H9 (cell line): ENCODE measurements around the gene ITCH. TPM values are rescaled to one million over a fixed set of nuclear protein-coding genes. Genes with fewer than 3 reads are reported as not detected.

Experiments
- DNase-seq: peaks from one replicate; pipeline ENCODE4 v3.0.0-alpha.2; 2017
- H2AFZ ChIP-seq: one replicate; pipeline ENCODE4 v1.6.1; 2013; ENCODE audit warnings: mild to moderate bottlenecking, low read length, control low read depth, moderate library complexity
- H2AK5ac ChIP-seq: 2 replicates; pipeline ENCODE4 v1.6.1; 2013; ENCODE audit warnings: low read length, control low read depth, mixed read lengths; ENCODE audit not compliant: insufficient read length
- H2BK120ac ChIP-seq: one replicate; pipeline ENCODE4 v1.6.1; 2013; ENCODE audit warnings: low read depth, mild to moderate bottlenecking, low read length, control low read depth, inconsistent platforms; ENCODE audit not compliant: poor library complexity, severe bottlenecking
- H2BK12ac ChIP-seq: 2 replicates; pipeline ENCODE4 v1.6.1; 2013; ENCODE audit warnings: low read length, control low read depth, mixed read lengths, low read depth; ENCODE audit not compliant: insufficient read length
- H2BK15ac ChIP-seq: 2 replicates; pipeline ENCODE4 v1.6.1; 2013; ENCODE audit warnings: low read depth, low read length, control low read depth
- H2BK20ac ChIP-seq: one replicate; pipeline ENCODE4 v1.6.1; 2013; ENCODE audit warnings: low read depth, mild to moderate bottlenecking, low read length, control low read depth, inconsistent platforms; ENCODE audit not compliant: poor library complexity, severe bottlenecking
- H2BK5ac ChIP-seq: 2 replicates; pipeline ENCODE4 v1.6.1; 2013; ENCODE audit warnings: low read length, control low read depth, mixed read lengths; ENCODE audit not compliant: insufficient read length
- H3K14ac ChIP-seq: 2 replicates; pipeline ENCODE4 v1.6.1; 2013; ENCODE audit warnings: low read length, control low read depth; ENCODE audit not compliant: insufficient read depth
- H3K18ac ChIP-seq: 2 replicates; pipeline ENCODE4 v1.6.1; 2013; ENCODE audit warnings: low read depth, mild to moderate bottlenecking, mixed read lengths, low read length, control low read depth; ENCODE audit not compliant: insufficient read length
- H3K23ac ChIP-seq: 2 replicates; pipeline ENCODE4 v1.6.1; 2013; ENCODE audit warnings: low read length, control low read depth, mixed read lengths, low read depth; ENCODE audit not compliant: insufficient read length
- H3K23me2 ChIP-seq: 2 replicates; pipeline ENCODE4 v1.6.1; 2013; ENCODE audit warnings: low read depth, mild to moderate bottlenecking, mixed read lengths, low read length, control low read depth; ENCODE audit not compliant: insufficient read length, poor library complexity, severe bottlenecking
- H3K27ac ChIP-seq: 2 replicates; pipeline ENCODE4 v1.5.1; 2013; ENCODE audit warnings: low read length, control low read depth, mixed read lengths, low read depth; ENCODE audit not compliant: insufficient read length
- H3K27me3 ChIP-seq: 2 replicates; pipeline ENCODE4 v1.6.1; 2013; ENCODE audit warnings: low read length, control low read depth, inconsistent platforms; ENCODE audit not compliant: insufficient read depth
- H3K4ac ChIP-seq: 2 replicates; pipeline ENCODE4 v1.6.1; 2013; ENCODE audit warnings: low read depth, mild to moderate bottlenecking, control low read depth, inconsistent platforms, low read length, moderate library complexity
- H3K4me1 ChIP-seq: 2 replicates; pipeline ENCODE4 v1.6.1; 2013; ENCODE audit warnings: low read length, control low read depth, inconsistent platforms; ENCODE audit not compliant: insufficient read depth
- H3K4me2 ChIP-seq: 2 replicates; pipeline ENCODE4 v1.6.1; 2013; ENCODE audit warnings: low read length, control low read depth, mixed read lengths; ENCODE audit not compliant: insufficient read length, insufficient read depth
- H3K56ac ChIP-seq: 2 replicates; pipeline ENCODE4 v1.6.1; 2013; ENCODE audit warnings: low read depth, mild to moderate bottlenecking, mixed read lengths, low read length, control low read depth; ENCODE audit not compliant: insufficient read length
- H3K79me1 ChIP-seq: 2 replicates; pipeline ENCODE4 v1.6.1; 2013; ENCODE audit warnings: low read depth, mild to moderate bottlenecking, moderate library complexity, low read length, control low read depth, inconsistent platforms; ENCODE audit not compliant: insufficient read depth, poor library complexity, severe bottlenecking
- H3K79me2 ChIP-seq: 2 replicates; pipeline ENCODE4 v1.6.1; 2013; ENCODE audit warnings: low read length, control low read depth, inconsistent platforms; ENCODE audit not compliant: insufficient read depth
- H3K9ac ChIP-seq: 2 replicates; pipeline ENCODE4 v1.6.1; 2013; ENCODE audit warnings: low read length, control low read depth, mixed read lengths; ENCODE audit not compliant: insufficient read length; ENCODE audit errors: extremely low read depth
- H3K9me3 ChIP-seq: one replicate; pipeline ENCODE4 v1.6.1; 2013; ENCODE audit warnings: low read depth, low read length, inconsistent platforms; ENCODE audit not compliant: control insufficient read depth
- H3T11ph ChIP-seq: one replicate; pipeline ENCODE4 v1.6.1; 2013; ENCODE audit warnings: mild to moderate bottlenecking, low read length, control low read depth, inconsistent platforms
- H4K20me1 ChIP-seq: one replicate; pipeline ENCODE4 v1.6.1; 2013; ENCODE audit not compliant: control insufficient read depth, insufficient read length, insufficient read depth
- H4K5ac ChIP-seq: 2 replicates; pipeline ENCODE4 v1.6.1; 2013; ENCODE audit warnings: low read depth, mild to moderate bottlenecking, mixed read lengths, low read length, control low read depth; ENCODE audit not compliant: insufficient read length
- H4K8ac ChIP-seq: replicated peaks from 2 replicates; pipeline ENCODE4 v1.6.1; 2013; ENCODE audit warnings: low read length, control low read depth, mixed read lengths, low read depth; ENCODE audit not compliant: insufficient read length
- H4K91ac ChIP-seq: 2 replicates; pipeline ENCODE4 v1.6.1; 2013; ENCODE audit warnings: low read depth, mild to moderate bottlenecking, moderate library complexity, mixed read lengths, low read length, control low read depth; ENCODE audit not compliant: insufficient read length
- H3K27ac Mint-ChIP-seq, 3 experiments: 2 replicates in 2 of 3; 3 replicates in 1 of 3; pipeline ENCODE4 v1.8.0; 2020 to 2021; ENCODE audit warnings: mixed read lengths in 3 of 3, mild to moderate bottlenecking in 1 of 3, moderate library complexity in 1 of 3
- H3K27me3 Mint-ChIP-seq: 2 replicates; pipeline ENCODE4 v1.8.0; 2021; ENCODE audit warnings: low read depth, mild to moderate bottlenecking, moderate library complexity, mixed read lengths
- H3K36me3 Mint-ChIP-seq, 3 experiments: 2 replicates in 2 of 3; 3 replicates in 1 of 3; pipeline ENCODE4 v1.8.0; 2020 to 2021; ENCODE audit warnings: low read depth in 3 of 3, mixed read lengths in 3 of 3; ENCODE audit not compliant: insufficient read depth in 1 of 3
- H3K4me1 Mint-ChIP-seq, 2 experiments: 2 replicates each; pipeline ENCODE4 v1.8.0; 2020; ENCODE audit warnings: mixed read lengths in 2 of 2
- H3K4me3 Mint-ChIP-seq, 2 experiments: 2 replicates in 1 of 2; 3 replicates in 1 of 2; pipeline ENCODE4 v1.8.0; 2020 to 2021; ENCODE audit warnings: mild to moderate bottlenecking in 2 of 2, mixed read lengths in 2 of 2, moderate library complexity in 1 of 2
- H3K9me3 Mint-ChIP-seq, 2 experiments: 2 replicates in 1 of 2; 3 replicates in 1 of 2; pipeline ENCODE4 v1.8.0; 2020; ENCODE audit warnings: mild to moderate bottlenecking in 2 of 2, mixed read lengths in 2 of 2, moderate library complexity in 1 of 2
- WGBS: extraction: QIAGEN DNeasy Blood & Tissue Kit; methylation state at CpG from one replicate; pipeline ENCODE4 v1.1.7; 2013; ENCODE audit warnings: missing lambda C conversion rate, low lambda C conversion rate, mixed read lengths; ENCODE audit not compliant: insufficient read length; ENCODE audit errors: extremely low coverage; 5-methylcytosine and 5-hydroxymethylcytosine counted together
- total RNA-seq: library from RNA; stranded (reverse); gene quantifications from 2 replicates; pipeline ENCODE4 v1.2.1, GENCODE V29; 2021
- TF ChIP-seq, protein P1 (sequence below): fragments of 200-600 bp; sonication (generic); conservative IDR thresholded peaks from 3 replicates; pipeline ENCODE4 v1.8.0; 2021; ENCODE audit warnings: antibody characterized with exemption, mild to moderate bottlenecking

The ITCH gene
- total RNA-seq, 1 experiment from 2014 or later: 55.9 TPM

DNA sequence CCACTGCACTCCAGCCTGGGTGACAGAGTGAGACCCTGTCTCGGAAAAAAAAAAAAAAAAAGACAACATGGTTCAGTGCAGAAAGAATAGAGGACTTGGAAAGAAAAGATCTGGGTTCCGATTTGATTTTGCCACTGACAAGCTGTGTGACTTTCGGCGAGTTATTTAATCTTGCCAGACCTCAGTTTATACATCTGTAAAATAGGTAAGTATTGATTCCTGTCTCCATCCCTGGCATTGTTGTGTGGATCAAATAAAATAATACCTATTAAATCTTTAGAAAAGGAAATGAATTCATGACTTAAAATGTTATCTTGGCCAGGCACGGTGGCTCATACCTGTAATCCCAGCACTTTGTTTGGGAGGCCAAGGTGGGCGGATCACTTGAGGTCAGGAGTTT is 7.0 kb downstream of the ITCH start:
- Mint-ChIP-seq H3K4me3 (no peak overlapping the region), H3K9me3 (no peaks in the 10 kb centered on the region; a peak in 1 of 5 replicates), H3K4me1 (peaks cover 11 to 12% of the 10 kb centered on the region in 2 experiments), H3K36me3 (peaks cover 35 to 69% (median 50%) of the 10 kb centered on the region in 3 experiments), H3K27ac (no peak overlapping the region), H3K27me3 (no peaks in the 10 kb centered on the region)
- DNase-seq: no peak
- H3K4me1 ChIP-seq: peaks cover 3% of the 10 kb centered on the region; the same call in 1 of the 2 replicates
- no peak overlapping the region for H4K8ac ChIP-seq
- peaks cover 14% of the 10 kb centered on the region; the same call in 1 of the 2 replicates for H3K79me2 ChIP-seq
- no peak overlapping the region for H2BK120ac ChIP-seq
- no peak overlapping the region for H3K18ac ChIP-seq
- no peaks in the 10 kb centered on the region for H4K20me1 ChIP-seq
- H4K91ac ChIP-seq: no peak overlapping the region
- no peak overlapping the region for H3K9ac ChIP-seq
- no peaks in the 10 kb centered on the region for H3K23me2 ChIP-seq
- no peak overlapping the region for H3K4ac ChIP-seq
- H3K27me3 ChIP-seq: no peaks in the 10 kb centered on the region
- no peak overlapping the region for H3K23ac ChIP-seq
- no CpG with 5 or more reads among the region's 6 CpGs for WGBS
- peaks cover 5% of the 10 kb centered on the region for H3K79me1 ChIP-seq
- no peak overlapping the region for H2BK12ac ChIP-seq
- no peak overlapping the region for H2BK5ac ChIP-seq
- H3T11ph ChIP-seq: no peak overlapping the region
- no peak overlapping the region for H3K27ac ChIP-seq
- H2AK5ac ChIP-seq: no peak overlapping the region
- TF ChIP-seq, protein P1, sequence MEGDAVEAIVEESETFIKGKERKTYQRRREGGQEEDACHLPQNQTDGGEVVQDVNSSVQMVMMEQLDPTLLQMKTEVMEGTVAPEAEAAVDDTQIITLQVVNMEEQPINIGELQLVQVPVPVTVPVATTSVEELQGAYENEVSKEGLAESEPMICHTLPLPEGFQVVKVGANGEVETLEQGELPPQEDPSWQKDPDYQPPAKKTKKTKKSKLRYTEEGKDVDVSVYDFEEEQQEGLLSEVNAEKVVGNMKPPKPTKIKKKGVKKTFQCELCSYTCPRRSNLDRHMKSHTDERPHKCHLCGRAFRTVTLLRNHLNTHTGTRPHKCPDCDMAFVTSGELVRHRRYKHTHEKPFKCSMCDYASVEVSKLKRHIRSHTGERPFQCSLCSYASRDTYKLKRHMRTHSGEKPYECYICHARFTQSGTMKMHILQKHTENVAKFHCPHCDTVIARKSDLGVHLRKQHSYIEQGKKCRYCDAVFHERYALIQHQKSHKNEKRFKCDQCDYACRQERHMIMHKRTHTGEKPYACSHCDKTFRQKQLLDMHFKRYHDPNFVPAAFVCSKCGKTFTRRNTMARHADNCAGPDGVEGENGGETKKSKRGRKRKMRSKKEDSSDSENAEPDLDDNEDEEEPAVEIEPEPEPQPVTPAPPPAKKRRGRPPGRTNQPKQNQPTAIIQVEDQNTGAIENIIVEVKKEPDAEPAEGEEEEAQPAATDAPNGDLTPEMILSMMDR: no peak
- H3K4me2 ChIP-seq: no peak overlapping the region
- H3K9me3 ChIP-seq: no peaks in the 10 kb centered on the region
- no peak overlapping the region for H2BK20ac ChIP-seq
- H3K14ac ChIP-seq: no peak overlapping the region
- no peak overlapping the region for H3K56ac ChIP-seq
- no peak overlapping the region for H4K5ac ChIP-seq
- H2AFZ ChIP-seq: no peak overlapping the region
- H2BK15ac ChIP-seq: no peak overlapping the region
